Sigmoid colon (tissue), 7 donors: ENCODE measurements around the gene KERA. TPM values are rescaled to one million over a fixed set of nuclear protein-coding genes. Genes with fewer than 3 reads are reported as not detected.
A peak's percentile ranks its signal among the peaks of the same experiment; 100 is the strongest.

Experiments used
- DNase-seq: peaks from one replicate; pipeline ENCODE4 v3.0.0-alpha.2; 2019
- H3K27ac ChIP-seq, 4 donors: fragments of 200-600 bp; sonication (generic); one replicate each; pipeline ENCODE4 v1.5.1; 2016 to 2019; ENCODE audit warnings: mild to moderate bottlenecking in 1 of 4
- H3K27me3 ChIP-seq, 3 donors: fragments of 200-600 bp; sonication (generic); one replicate each; pipeline ENCODE4 v1.5.1; 2019; ENCODE audit warnings: mild to moderate bottlenecking in 1 of 3
- H3K36me3 ChIP-seq, 4 donors: fragments of 200-600 bp; sonication (generic); one replicate each; pipeline ENCODE4 v1.5.1; 2016 to 2019
- H3K4me1 ChIP-seq, 4 donors: fragments of 200-600 bp; sonication (generic); one replicate each; pipeline ENCODE4 v1.5.1; 2017 to 2019
- H3K4me3 ChIP-seq, 4 donors: fragments of 200-600 bp; sonication (generic); one replicate each; pipeline ENCODE4 v1.5.1; 2017 to 2019; ENCODE audit warnings: mild to moderate bottlenecking in 2 of 4, moderate library complexity in 1 of 4
- H3K9me3 ChIP-seq, 4 donors: fragments of 200-600 bp in 3 of 4; sonication (generic) in 3 of 4; one replicate each; pipeline versions ENCODE4 v1.5.1 to v1.6.1; 2013 to 2019
- EP300 ChIP-seq, 4 donors: sonication (generic); formaldehyde crosslinking; IDR thresholded peaks; one replicate each; pipeline ENCODE4 v1.6.1; 2017; ENCODE audit warnings: antibody characterized with exemption in 4 of 4
- POLR2A ChIP-seq, 2 donors: fragments of 450-650 bp; IDR thresholded peaks; one replicate each; pipeline ENCODE4 v1.6.1; 2016; ENCODE audit warnings: antibody characterized with exemption in 2 of 2, mild to moderate bottlenecking in 2 of 2, moderate library complexity in 2 of 2
- POLR2AphosphoS5 ChIP-seq, 4 donors: sonication (generic); formaldehyde crosslinking; IDR thresholded peaks; one replicate each; pipeline ENCODE4 v1.6.1; 2017; ENCODE audit warnings: antibody characterized with exemption in 4 of 4
- WGBS, 2 donors: extraction: QIAGEN DNeasy Blood & Tissue Kit; methylation state at CpG; one replicate each; pipeline ENCODE4 v1.1.7; 2013; 5-methylcytosine and 5-hydroxymethylcytosine counted together
- intact Hi-C: fragments of 100-400 bp; cut with DNase I; formaldehyde crosslinking; loops from one replicate; pipeline ENCODE4 v1.15.1; 2023
- polyA plus RNA-seq, 3 donors: library from polyadenylated mRNA; stranded (reverse); fragments of 200-250 nt; gene quantifications; one replicate each; pipeline ENCODE4 v1.2.3, GENCODE V29; 2013
- total RNA-seq, 4 donors: library from RNA; depleted of rRNA; stranded (reverse); fragments of >200 nt; gene quantifications; one replicate each; pipeline ENCODE4 v1.1.0, GENCODE V29; 2016
- TF ChIP-seq, protein P1 (sequence below), 4 experiments: fragments of 450-650 bp in 3 of 4; fragments of 200-600 bp in 1 of 4; IDR thresholded peaks; one replicate each; pipeline ENCODE4 v1.5.1; 2016 to 2019; ENCODE audit warnings: antibody characterized with exemption in 4 of 4, mild to moderate bottlenecking in 3 of 4, moderate library complexity in 2 of 4
- donor health status: healthy with polysubstance abuse.
- donor health status: Bipolar disorder and iron deficiency.
- donor health status: healthy.

KERA gene
- total and polyA plus RNA-seq, 7 donors: not detected

DNA sequence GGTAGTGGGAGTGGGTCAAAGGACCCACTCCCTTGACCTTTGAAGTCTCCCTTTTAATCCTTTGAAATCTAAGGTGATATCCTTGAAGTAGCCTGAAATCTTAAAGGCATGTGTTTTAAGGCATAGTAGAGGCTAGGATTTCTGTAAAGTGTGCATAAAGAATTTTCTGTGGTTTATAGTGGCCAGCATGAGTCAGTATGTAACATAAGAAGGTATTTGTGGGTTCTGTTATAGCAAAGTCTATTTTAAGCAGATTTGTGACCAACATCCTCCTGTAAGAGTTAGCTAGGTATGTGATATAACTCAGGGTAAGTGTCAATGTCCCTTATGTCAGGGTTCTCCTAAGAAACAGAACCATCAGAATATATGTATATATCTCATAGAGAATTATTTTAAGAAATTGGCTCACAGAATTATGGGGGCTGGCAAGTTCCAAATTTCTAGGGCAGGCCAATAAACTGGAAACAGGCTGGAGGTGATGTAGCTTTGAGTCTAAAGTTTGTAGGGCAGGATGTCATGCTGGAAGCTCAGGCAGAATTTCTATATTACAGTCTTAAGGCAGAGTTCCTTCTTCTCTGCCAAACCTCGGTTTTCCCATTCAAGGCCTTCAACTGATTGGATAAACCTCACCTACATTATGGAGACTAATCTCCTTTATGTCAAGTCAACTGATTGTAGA is 34.4 kb downstream of the KERA start:
- no peaks in the 10 kb centered on the region for H3K9me3 ChIP-seq
- no peaks in the 10 kb centered on the region for H3K27me3 ChIP-seq
- TF ChIP-seq, protein P1, sequence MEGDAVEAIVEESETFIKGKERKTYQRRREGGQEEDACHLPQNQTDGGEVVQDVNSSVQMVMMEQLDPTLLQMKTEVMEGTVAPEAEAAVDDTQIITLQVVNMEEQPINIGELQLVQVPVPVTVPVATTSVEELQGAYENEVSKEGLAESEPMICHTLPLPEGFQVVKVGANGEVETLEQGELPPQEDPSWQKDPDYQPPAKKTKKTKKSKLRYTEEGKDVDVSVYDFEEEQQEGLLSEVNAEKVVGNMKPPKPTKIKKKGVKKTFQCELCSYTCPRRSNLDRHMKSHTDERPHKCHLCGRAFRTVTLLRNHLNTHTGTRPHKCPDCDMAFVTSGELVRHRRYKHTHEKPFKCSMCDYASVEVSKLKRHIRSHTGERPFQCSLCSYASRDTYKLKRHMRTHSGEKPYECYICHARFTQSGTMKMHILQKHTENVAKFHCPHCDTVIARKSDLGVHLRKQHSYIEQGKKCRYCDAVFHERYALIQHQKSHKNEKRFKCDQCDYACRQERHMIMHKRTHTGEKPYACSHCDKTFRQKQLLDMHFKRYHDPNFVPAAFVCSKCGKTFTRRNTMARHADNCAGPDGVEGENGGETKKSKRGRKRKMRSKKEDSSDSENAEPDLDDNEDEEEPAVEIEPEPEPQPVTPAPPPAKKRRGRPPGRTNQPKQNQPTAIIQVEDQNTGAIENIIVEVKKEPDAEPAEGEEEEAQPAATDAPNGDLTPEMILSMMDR (IDR thresholded peaks at IDR 0.05): no peak
- TF ChIP-seq POLR2A (IDR thresholded peaks at IDR 0.05): no peak
- no peak for TF ChIP-seq EP300 (IDR thresholded peaks at IDR 0.05)
- no peak for TF ChIP-seq POLR2AphosphoS5 (IDR thresholded peaks at IDR 0.05)
- no peaks in the 10 kb centered on the region for H3K4me1 ChIP-seq
- no peak overlapping the region for H3K4me3 ChIP-seq
- intact Hi-C loops: no loop called here
- DNase-seq: no peak
- H3K27ac ChIP-seq: no peak overlapping the region
- 51 to 77% methylated on average over 1 of the region's 1 CpG for WGBS, 2 donors
- no peaks in the 10 kb centered on the region for H3K36me3 ChIP-seq

DNA sequence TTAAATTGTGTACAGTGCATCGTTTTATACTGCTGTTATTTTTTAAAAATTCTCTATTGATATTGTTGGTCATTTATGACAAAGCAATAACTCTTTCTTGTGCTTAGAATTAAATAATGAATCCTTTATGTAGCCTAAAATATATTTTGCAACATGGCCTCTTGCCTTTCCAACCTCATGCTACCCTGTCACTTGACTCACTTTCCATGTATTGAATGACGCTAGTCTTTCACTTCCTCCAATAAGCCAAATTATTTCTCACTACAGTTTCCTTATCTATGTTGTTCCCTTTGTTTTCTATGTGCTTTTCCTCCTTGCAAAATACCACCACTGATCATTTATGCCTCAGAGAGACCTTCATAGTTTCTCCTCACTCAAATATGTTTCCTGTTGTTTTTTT is 36.7 kb downstream of the KERA start:
- TF ChIP-seq POLR2AphosphoS5 (IDR thresholded peaks at IDR 0.05) (no peak), POLR2A (IDR thresholded peaks at IDR 0.05) (no peak), EP300 (IDR thresholded peaks at IDR 0.05) (no peak)
- TF ChIP-seq, protein P1 (IDR thresholded peaks at IDR 0.05): no peak
- Histone ChIP-seq H3K36me3 (no peaks in the 10 kb centered on the region), H3K4me1 (no peaks in the 10 kb centered on the region), H3K9me3 (no peaks in the 10 kb centered on the region), H3K27me3 (no peaks in the 10 kb centered on the region), H3K4me3 (no peak overlapping the region), H3K27ac (no peak overlapping the region)
- 78 to 80% methylated on average over 2 of the region's 2 CpGs for WGBS, 2 donors
- no peak for DNase-seq
- intact Hi-C loops: no loop called here

DNA sequence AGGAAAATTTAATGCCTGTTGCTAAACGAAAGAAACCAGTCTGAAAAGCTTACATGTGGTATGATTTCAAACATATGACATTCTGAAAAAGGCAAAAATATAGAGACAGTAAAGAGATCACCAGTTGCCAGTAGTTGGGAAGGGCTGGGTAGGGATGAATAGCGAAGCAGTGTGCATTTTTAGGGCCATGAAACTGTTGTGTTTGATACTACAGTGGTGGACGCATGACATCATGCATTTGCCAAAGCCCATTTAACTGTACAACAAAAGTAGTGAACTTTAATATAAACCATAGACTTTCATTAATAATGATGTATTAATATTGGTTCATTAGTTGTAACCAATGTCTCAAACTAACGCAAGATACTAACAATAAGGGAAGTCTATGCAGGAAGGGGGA is 38.4 kb downstream of the KERA start:
- H3K36me3 ChIP-seq: no peaks in the 10 kb centered on the region
- H3K4me3 ChIP-seq: no peak overlapping the region
- intact Hi-C loops: no loop called here
- no peak for DNase-seq
- WGBS, 2 donors: 90 to 95% methylated on average over 4 of the region's 4 CpGs
- no peaks in the 10 kb centered on the region for H3K4me1 ChIP-seq
- H3K27ac ChIP-seq: no peak overlapping the region
- H3K9me3 ChIP-seq: no peaks in the 10 kb centered on the region
- H3K27me3 ChIP-seq: no peaks in the 10 kb centered on the region
- TF ChIP-seq POLR2AphosphoS5 (IDR thresholded peaks at IDR 0.05) (no peak), EP300 (IDR thresholded peaks at IDR 0.05) (no peak), POLR2A (IDR thresholded peaks at IDR 0.05) (no peak)

DNA sequence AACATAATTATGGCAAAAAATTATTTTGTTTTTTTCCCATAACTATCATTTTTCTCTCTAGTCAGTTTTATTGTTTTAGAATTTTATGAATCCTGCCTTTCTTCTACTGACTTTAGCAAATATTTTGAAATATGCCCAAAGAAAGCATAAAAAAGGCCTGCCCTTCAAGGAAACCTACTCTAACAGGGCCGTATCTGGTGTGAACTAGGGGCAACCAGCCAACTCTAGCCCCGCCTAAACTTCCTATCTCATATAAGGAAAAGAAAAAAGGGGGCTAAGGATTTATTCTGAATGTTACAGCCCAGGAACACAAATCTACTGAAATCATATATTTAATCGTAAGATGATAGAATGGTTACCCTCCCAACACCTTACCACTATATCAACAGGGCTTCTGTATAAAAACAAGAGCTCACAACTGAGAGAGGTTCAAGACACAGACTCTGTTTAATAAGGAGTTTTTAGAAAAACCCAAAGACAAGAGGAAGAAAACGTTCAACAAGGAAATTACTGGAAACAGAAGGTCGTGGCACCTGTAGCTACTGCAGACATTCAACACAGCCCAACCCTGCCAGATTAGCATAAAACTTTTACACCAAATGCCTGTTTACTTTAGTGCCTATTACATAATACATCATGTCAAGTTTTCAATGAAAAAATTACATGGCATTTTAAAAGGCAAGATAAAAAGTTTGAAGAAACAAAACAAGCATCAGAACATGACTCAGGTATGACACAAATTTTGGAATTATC is 40.1 kb downstream of the KERA start:
- H3K4me3 ChIP-seq: no peak overlapping the region
- no peak for TF ChIP-seq POLR2A (IDR thresholded peaks at IDR 0.05)
- TF ChIP-seq EP300 (IDR thresholded peaks at IDR 0.05): no peak
- TF ChIP-seq POLR2AphosphoS5 (IDR thresholded peaks at IDR 0.05): no peak
- TF ChIP-seq, protein P1 (IDR thresholded peaks at IDR 0.05): no peak
- no peaks in the 10 kb centered on the region for H3K36me3 ChIP-seq
- DNase-seq: no peak
- no peaks in the 10 kb centered on the region for H3K4me1 ChIP-seq
- H3K27me3 ChIP-seq: no peaks in the 10 kb centered on the region
- H3K9me3 ChIP-seq: no peaks in the 10 kb centered on the region
- 32 to 51% methylated on average over 5 of the region's 5 CpGs for WGBS, 2 donors
- intact Hi-C loops: no loop called here
- peak overlapping the region; percentile 37 to 61 (median 45) for H3K27ac ChIP-seq

DNA sequence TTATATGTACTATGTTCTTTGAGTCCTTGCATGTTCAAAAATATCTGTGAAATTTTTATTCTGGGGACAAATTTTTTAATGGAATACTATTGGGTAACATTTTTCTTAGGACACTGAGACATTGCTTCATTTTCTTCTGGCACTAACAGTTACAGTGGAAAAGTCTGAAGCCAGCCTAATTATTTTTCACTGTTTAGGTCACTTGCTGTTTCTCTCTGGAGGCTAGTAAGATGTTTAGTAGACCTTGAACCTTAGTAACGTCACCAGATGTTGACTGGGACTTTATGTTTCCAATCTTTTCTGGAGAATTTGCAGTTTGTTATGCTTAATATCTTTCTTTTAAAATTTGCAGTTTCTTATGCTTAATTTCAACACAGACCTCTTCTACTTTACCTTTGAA is 40.8 kb downstream of the KERA start:
- no peaks in the 10 kb centered on the region for H3K9me3 ChIP-seq
- DNase-seq: no peak
- intact Hi-C loops: no loop called here
- H3K4me1 ChIP-seq: no peaks in the 10 kb centered on the region
- peak overlapping the region in 2 of 4 donors; percentile 40 to 50 for H3K27ac ChIP-seq
- 39 to 74% methylated on average over 1 of the region's 1 CpG for WGBS, 2 donors
- no peak overlapping the region for H3K4me3 ChIP-seq
- H3K36me3 ChIP-seq: no peaks in the 10 kb centered on the region
- TF ChIP-seq POLR2A (IDR thresholded peaks at IDR 0.05) (no peak), EP300 (IDR thresholded peaks at IDR 0.05) (no peak), POLR2AphosphoS5 (IDR thresholded peaks at IDR 0.05) (peak in 2 of 4 donors; percentile 12 to 26)
- TF ChIP-seq, protein P1 (IDR thresholded peaks at IDR 0.05): no peak
- no peaks in the 10 kb centered on the region for H3K27me3 ChIP-seq
